ENCODE measurements around the gene TMA16. TPM values are rescaled to one million over a fixed set of nuclear protein-coding genes. Genes with fewer than 3 reads are reported as not detected.

The TMA16 gene
- total and polyA plus RNA-seq, 2 experiments from 2014 or later = 26.0 to 26.6 TPM

DNA sequence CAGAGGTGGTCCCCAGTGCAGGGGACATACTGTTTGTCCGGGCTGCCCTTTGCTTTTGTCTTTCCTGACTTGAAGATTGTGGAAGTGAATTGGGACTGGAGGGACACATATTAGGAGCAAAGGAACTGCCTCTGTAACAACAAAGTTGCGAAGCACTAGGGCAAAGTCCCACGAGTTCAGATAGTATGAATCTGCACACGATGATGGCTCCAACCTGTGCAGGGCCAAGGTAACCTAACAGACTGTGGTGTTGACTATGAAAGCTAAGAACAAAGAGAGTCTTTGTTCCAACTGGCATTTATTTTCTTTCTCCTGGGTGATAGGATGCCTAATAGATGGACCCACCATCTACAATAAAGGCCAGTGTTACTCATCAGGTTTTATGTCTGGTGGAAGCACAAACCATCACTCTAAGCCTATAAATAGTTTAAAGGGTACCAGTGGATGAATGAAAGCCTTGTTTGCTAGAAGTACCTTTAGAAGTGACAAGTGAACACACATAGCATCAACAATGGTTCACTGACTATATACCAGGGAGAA is 71.8 kb downstream of the TMA16 start:
- in situ Hi-C loops (cut with MboI) = no loop called here
- H3K27me3 ChIP-seq (replicated peaks; ENCODE audit: insufficient read depth) = peaks cover 9% of the 10 kb centered on the region
- no peak overlapping the region for H3K27ac ChIP-seq
- no peaks in the 10 kb centered on the region for H3K79me2 ChIP-seq (ENCODE audit: insufficient read depth)
- no peak for TF ChIP-seq EZH2 (IDR thresholded peaks at IDR 0.05; ENCODE audit: insufficient read depth, poor library complexity, severe bottlenecking)
- TF ChIP-seq EZH2phosphoT487 (IDR thresholded peaks at IDR 0.05; ENCODE audit: insufficient read depth, low read depth) = no peak
- no peaks in the 10 kb centered on the region for H3K9me3 ChIP-seq (ENCODE audit: low read depth)
- no peak for DNase-seq
- no peak overlapping the region for H2AFZ ChIP-seq
- no peak overlapping the region for H3K4me3 ChIP-seq
- H3K9me2 ChIP-seq (ENCODE audit: insufficient read depth) = no peaks in the 10 kb centered on the region
- H3K36me3 ChIP-seq (ENCODE audit: low read depth) = no peaks in the 10 kb centered on the region
- WGBS, 2 experiments (ENCODE audit: low coverage in 1 of 2, low lambda C conversion rate in 2 of 2, missing lambda C conversion rate in 2 of 2) = 42 to 48% methylated on average over 4 of the region's 4 CpGs
- H3K4me2 ChIP-seq (ENCODE audit: unreplicated experiment) = no peak overlapping the region
- no peaks in the 10 kb centered on the region for H3K4me1 ChIP-seq (ENCODE audit: insufficient read depth)
- H3F3A ChIP-seq (ENCODE audit: insufficient read depth) = no peaks in the 10 kb centered on the region
- H3K9ac ChIP-seq = no peak overlapping the region
- no peaks in the 10 kb centered on the region for H4K20me1 ChIP-seq (ENCODE audit: insufficient read depth)

DNA sequence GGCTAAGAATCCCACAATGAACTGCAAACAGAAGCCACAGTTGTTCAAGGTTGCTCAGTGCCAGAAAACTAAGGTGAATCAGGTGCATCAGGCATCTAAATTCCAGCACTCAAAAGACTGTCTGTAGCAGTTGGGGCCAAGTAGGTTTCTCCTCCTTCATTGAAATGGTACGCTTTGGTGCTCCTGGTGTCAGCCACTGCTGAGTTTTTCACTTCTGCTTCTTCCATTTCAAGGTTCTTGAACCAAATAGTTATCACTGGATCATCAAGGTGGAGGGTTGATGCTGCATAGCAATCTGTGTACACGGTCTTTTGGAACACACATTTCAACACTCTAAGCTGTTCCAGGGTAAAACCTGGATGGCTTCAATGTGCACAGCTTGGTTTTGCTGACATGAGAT is 74.4 kb downstream of the TMA16 start:
- DNase-seq = no peak

More for the DNA sequence above, 74.4 kb downstream of the TMA16 start:
- in situ Hi-C loops (cut with MboI) = no loop called here
- H3K4me1 ChIP-seq (ENCODE audit: insufficient read depth) = no peaks in the 10 kb centered on the region
- 16 to 22% methylated on average over 2 of the region's 2 CpGs for WGBS, 2 experiments (ENCODE audit: low coverage in 1 of 2, low lambda C conversion rate in 2 of 2, missing lambda C conversion rate in 2 of 2)
- no peaks in the 10 kb centered on the region for H4K20me1 ChIP-seq (ENCODE audit: insufficient read depth)
- H3K27ac ChIP-seq = no peak overlapping the region
- H3K4me3 ChIP-seq = no peak overlapping the region
- H3K9ac ChIP-seq = no peak overlapping the region
- no peak overlapping the region for H3K4me2 ChIP-seq (ENCODE audit: unreplicated experiment)
- H3K79me2 ChIP-seq (ENCODE audit: insufficient read depth) = no peaks in the 10 kb centered on the region
- H3K27me3 ChIP-seq (replicated peaks; ENCODE audit: insufficient read depth) = peaks cover 9% of the 10 kb centered on the region
- no peaks in the 10 kb centered on the region for H3F3A ChIP-seq (ENCODE audit: insufficient read depth)
- H3K36me3 ChIP-seq (ENCODE audit: low read depth) = no peaks in the 10 kb centered on the region
- TF ChIP-seq EZH2 (IDR thresholded peaks at IDR 0.05; ENCODE audit: insufficient read depth, poor library complexity, severe bottlenecking) (no peak), EZH2phosphoT487 (IDR thresholded peaks at IDR 0.05; ENCODE audit: insufficient read depth, low read depth) (no peak)
- no peaks in the 10 kb centered on the region for H3K9me3 ChIP-seq (ENCODE audit: low read depth)
- no peak overlapping the region for H2AFZ ChIP-seq
- no peaks in the 10 kb centered on the region for H3K9me2 ChIP-seq (ENCODE audit: insufficient read depth)

Other genes starting within 250 kb of the TMA16 start
- gene NPY1R, start 162.1 kb upstream of the TMA16 start, total RNA-seq (2014; rRNA removed; shearing (Covaris generic)) = not detected in 2 replicates
- gene NPY1R, start 162.1 kb upstream of the TMA16 start, polyA plus RNA-seq (2016; fragmentation: Nextera tagmentation; extraction: Ambion mirVana) = not detected in 2 replicates
- not detected in 2 replicates for gene NPY5R, start 150.8 kb upstream of the TMA16 start, total RNA-seq (2014; rRNA removed; shearing (Covaris generic))
- not detected in 2 replicates for gene NPY5R, start 150.8 kb upstream of the TMA16 start, polyA plus RNA-seq (2016; fragmentation: Nextera tagmentation; extraction: Ambion mirVana)
- not detected in 2 replicates for gene TKTL2, start 20.9 kb upstream of the TMA16 start, total RNA-seq (2014; rRNA removed; shearing (Covaris generic))
- gene TKTL2, start 20.9 kb upstream of the TMA16 start, polyA plus RNA-seq (2016; fragmentation: Nextera tagmentation; extraction: Ambion mirVana) = not detected in 2 replicates

Measured in GM23248 (cell line).